HepG2 (cell line): ENCODE results near the gene CCN6. TPM values are rescaled to one million over a fixed set of nuclear protein-coding genes. Genes with fewer than 3 reads are reported as not detected.

Experiments
- FIP1L1 ChIP-seq: fragments of 200-400 bp; formaldehyde crosslinking; IDR thresholded peaks from 2 replicates; pipeline ENCODE4 v1.6.1; 2018; ENCODE audit warnings: low read depth, mild to moderate bottlenecking, low read length, moderate library complexity, borderline replicate concordance; ENCODE audit not compliant: insufficient read depth
- FOXM1 ChIP-seq: sonication (generic); formaldehyde crosslinking; IDR thresholded peaks from 2 replicates; pipeline ENCODE4 v1.5.0; 2020; ENCODE audit warnings: missing genetic modification reagents
- HNRNPH1 ChIP-seq: fragments of 200-400 bp; formaldehyde crosslinking; optimal IDR thresholded peaks from 2 replicates; pipeline ENCODE3; 2017; ENCODE audit warnings: mild to moderate bottlenecking, low read depth, low read length
- KDM5A ChIP-seq: fragments of 200-600 bp; sonication (generic); IDR thresholded peaks from 2 replicates; pipeline ENCODE4 v1.7.0; 2018; ENCODE audit warnings: antibody characterized with exemption, mild to moderate bottlenecking, low read length, borderline replicate concordance
- PHF5A ChIP-seq: IDR thresholded peaks from one replicate; pipeline ENCODE4 v1.6.1; 2018; ENCODE audit warnings: low read depth, missing genetic modification reagents; ENCODE audit not compliant: unreplicated experiment
- SP5 ChIP-seq: IDR thresholded peaks from 2 replicates; pipeline ENCODE4 v1.6.1; 2016; ENCODE audit warnings: low read depth, borderline replicate concordance
- TMF1 ChIP-seq: sonication (generic); formaldehyde crosslinking; IDR thresholded peaks from 2 replicates; pipeline ENCODE4 v1.8.1; 2022; ENCODE audit warnings: low read depth, missing genetic modification reagents
- ZNF549 ChIP-seq: sonication (generic); formaldehyde crosslinking; IDR thresholded peaks from 2 replicates; pipeline ENCODE4 v1.5.0; 2020; ENCODE audit warnings: missing genetic modification reagents
- ZNF878 ChIP-seq: sonication (generic); formaldehyde crosslinking; IDR thresholded peaks from 2 replicates; pipeline ENCODE4 v1.8.1; 2023; ENCODE audit warnings: mild to moderate bottlenecking, missing genetic modification reagents, moderate library complexity
- polyA plus RNA-seq, 8 experiments: library from polyadenylated mRNA; depleted of rRNA in 3 of 8; stranded (reverse) in 7 of 8; unstranded in 1 of 8; fragments of >200 nt; fragmentation: Illumina TruSeq in 4 of 8; extraction: Trizol in 4 of 8; gene quantifications; 2 replicates each; pipeline versions ENCODE4 v1.2.1 to v1.2.3, GENCODE V29; 2011 to 2016; ENCODE audit warnings: low read depth in 4 of 8, missing spikeins in 1 of 8, mixed read lengths in 1 of 8; ENCODE audit not compliant: insufficient read depth in 1 of 8
- total RNA-seq, 5 experiments: library from RNA; depleted of rRNA; stranded (reverse); fragments of >200 nt; fragmentation: Illumina TruSeq; extraction: Trizol; gene quantifications; 2 replicates each; pipeline ENCODE4 v1.2.3, GENCODE V29; 2016; ENCODE audit warnings: low read depth in 1 of 5
- TF ChIP-seq, protein P1 (sequence below): sonication (generic); formaldehyde crosslinking; IDR thresholded peaks from 2 replicates; pipeline ENCODE4 v1.8.1; 2023; ENCODE audit warnings: mild to moderate bottlenecking, missing genetic modification reagents
- TF ChIP-seq, protein P2 (sequence below): sonication (generic); formaldehyde crosslinking; IDR thresholded peaks from 2 replicates; pipeline ENCODE4; 2020; ENCODE audit warnings: missing genetic modification reagents, mild to moderate bottlenecking, borderline replicate concordance
- TF ChIP-seq, protein P3 (sequence below), 2 experiments: sonication (generic) in 1 of 2; formaldehyde crosslinking in 1 of 2; IDR thresholded peaks; 2 replicates each; pipeline versions ENCODE4 v1.5.1 to v1.6.1; 2011 to 2020; ENCODE audit warnings: borderline replicate concordance in 1 of 2, low read depth in 1 of 2, low read length in 1 of 2, mild to moderate bottlenecking in 1 of 2, missing genetic modification reagents in 1 of 2, moderate library complexity in 1 of 2
- TF ChIP-seq, protein P4 (sequence below): sonication (generic); formaldehyde crosslinking; IDR thresholded peaks from 2 replicates; pipeline ENCODE4 v1.4.0; 2020; ENCODE audit warnings: mild to moderate bottlenecking, missing genetic modification reagents
- TF ChIP-seq, protein P5 (sequence below): IDR thresholded peaks from 2 replicates; pipeline ENCODE4 v1.6.1; 2016; ENCODE audit warnings: mild to moderate bottlenecking

Gene CCN6
- total and polyA plus RNA-seq, 2 of the 13 experiments (the other 11 are each of a cell fraction or from before 2014, with no cell fraction given), result not detected

DNA sequence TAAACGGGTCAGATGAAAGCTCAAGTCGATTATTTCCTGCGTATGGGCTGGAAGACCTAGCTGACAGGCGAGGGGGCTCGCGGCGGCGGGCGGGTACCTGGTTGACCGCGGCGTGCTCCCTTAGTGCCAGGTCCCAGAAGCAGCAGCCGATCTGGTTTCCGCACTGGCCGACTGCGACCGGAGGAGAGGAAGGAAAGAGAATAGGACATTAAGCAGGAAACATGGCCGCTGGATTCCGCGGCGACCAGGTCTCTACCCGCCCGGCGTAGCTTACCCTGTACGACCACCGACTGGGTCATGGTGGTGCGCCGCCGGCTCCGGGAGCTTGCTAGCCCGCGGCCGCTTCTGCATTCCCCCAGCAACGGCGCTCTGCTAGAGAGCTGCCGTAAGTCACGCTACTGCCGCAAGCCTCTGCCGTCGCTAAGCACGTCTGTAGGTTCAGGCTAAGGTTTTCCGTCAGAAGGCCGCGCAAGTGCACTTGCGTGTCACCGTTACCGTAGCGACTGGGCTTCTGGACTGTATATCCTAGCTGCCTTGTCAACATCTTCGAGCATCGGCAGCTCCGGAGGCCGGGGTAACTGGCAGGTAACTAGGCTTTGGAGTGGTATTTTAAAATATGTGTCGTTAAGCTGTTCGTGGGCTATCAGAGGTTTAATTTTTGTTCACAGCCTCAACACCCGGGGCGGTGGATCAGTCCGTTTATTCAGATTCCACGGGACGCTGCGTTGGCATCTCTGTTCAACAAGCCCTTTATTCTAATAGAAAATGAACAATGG, 33.4 kb downstream of the CCN6 start, which contains the start of the genes FAM229B and TUBE1 (continued):
- TF ChIP-seq PHF5A (no peak), HNRNPH1 (peak; percentile 95), ZNF549 (no peak), SP5 (CRISPR knock-in tag) (no peak), FIP1L1 (no peak), ZNF878 (no peak), KDM5A (peak; percentile 67; the same call in 1 of the 2 replicates), FOXM1 (no peak), TMF1 (CRISPR knock-in tag) (peak; percentile 58; the same call in 1 of the 2 replicates)
- TF ChIP-seq, protein P1, sequence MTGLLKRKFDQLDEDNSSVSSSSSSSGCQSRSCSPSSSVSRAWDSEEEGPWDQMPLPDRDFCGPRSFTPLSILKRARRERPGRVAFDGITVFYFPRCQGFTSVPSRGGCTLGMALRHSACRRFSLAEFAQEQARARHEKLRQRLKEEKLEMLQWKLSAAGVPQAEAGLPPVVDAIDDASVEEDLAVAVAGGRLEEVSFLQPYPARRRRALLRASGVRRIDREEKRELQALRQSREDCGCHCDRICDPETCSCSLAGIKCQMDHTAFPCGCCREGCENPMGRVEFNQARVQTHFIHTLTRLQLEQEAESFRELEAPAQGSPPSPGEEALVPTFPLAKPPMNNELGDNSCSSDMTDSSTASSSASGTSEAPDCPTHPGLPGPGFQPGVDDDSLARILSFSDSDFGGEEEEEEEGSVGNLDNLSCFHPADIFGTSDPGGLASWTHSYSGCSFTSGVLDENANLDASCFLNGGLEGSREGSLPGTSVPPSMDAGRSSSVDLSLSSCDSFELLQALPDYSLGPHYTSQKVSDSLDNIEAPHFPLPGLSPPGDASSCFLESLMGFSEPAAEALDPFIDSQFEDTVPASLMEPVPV (CRISPR knock-in tag), result peak; percentile 86
- TF ChIP-seq, protein P2, sequence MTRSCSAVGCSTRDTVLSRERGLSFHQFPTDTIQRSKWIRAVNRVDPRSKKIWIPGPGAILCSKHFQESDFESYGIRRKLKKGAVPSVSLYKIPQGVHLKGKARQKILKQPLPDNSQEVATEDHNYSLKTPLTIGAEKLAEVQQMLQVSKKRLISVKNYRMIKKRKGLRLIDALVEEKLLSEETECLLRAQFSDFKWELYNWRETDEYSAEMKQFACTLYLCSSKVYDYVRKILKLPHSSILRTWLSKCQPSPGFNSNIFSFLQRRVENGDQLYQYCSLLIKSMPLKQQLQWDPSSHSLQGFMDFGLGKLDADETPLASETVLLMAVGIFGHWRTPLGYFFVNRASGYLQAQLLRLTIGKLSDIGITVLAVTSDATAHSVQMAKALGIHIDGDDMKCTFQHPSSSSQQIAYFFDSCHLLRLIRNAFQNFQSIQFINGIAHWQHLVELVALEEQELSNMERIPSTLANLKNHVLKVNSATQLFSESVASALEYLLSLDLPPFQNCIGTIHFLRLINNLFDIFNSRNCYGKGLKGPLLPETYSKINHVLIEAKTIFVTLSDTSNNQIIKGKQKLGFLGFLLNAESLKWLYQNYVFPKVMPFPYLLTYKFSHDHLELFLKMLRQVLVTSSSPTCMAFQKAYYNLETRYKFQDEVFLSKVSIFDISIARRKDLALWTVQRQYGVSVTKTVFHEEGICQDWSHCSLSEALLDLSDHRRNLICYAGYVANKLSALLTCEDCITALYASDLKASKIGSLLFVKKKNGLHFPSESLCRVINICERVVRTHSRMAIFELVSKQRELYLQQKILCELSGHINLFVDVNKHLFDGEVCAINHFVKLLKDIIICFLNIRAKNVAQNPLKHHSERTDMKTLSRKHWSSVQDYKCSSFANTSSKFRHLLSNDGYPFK (CRISPR knock-in tag), result peak; percentile 87; the same call in 1 of the 2 replicates
- TF ChIP-seq, protein P3, sequence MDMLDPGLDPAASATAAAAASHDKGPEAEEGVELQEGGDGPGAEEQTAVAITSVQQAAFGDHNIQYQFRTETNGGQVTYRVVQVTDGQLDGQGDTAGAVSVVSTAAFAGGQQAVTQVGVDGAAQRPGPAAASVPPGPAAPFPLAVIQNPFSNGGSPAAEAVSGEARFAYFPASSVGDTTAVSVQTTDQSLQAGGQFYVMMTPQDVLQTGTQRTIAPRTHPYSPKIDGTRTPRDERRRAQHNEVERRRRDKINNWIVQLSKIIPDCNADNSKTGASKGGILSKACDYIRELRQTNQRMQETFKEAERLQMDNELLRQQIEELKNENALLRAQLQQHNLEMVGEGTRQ (IDR thresholded peaks at IDR 0.05; ENCODE audit: low read depth, low read length), result no peak
- TF ChIP-seq, protein P3 (CRISPR knock-in tag; IDR thresholded peaks at IDR 0.05; ENCODE audit: borderline replicate concordance), result no peak
- TF ChIP-seq, protein P4, sequence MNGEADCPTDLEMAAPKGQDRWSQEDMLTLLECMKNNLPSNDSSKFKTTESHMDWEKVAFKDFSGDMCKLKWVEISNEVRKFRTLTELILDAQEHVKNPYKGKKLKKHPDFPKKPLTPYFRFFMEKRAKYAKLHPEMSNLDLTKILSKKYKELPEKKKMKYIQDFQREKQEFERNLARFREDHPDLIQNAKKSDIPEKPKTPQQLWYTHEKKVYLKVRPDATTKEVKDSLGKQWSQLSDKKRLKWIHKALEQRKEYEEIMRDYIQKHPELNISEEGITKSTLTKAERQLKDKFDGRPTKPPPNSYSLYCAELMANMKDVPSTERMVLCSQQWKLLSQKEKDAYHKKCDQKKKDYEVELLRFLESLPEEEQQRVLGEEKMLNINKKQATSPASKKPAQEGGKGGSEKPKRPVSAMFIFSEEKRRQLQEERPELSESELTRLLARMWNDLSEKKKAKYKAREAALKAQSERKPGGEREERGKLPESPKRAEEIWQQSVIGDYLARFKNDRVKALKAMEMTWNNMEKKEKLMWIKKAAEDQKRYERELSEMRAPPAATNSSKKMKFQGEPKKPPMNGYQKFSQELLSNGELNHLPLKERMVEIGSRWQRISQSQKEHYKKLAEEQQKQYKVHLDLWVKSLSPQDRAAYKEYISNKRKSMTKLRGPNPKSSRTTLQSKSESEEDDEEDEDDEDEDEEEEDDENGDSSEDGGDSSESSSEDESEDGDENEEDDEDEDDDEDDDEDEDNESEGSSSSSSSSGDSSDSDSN (CRISPR knock-in tag), result peak; percentile 94
- TF ChIP-seq, protein P5, sequence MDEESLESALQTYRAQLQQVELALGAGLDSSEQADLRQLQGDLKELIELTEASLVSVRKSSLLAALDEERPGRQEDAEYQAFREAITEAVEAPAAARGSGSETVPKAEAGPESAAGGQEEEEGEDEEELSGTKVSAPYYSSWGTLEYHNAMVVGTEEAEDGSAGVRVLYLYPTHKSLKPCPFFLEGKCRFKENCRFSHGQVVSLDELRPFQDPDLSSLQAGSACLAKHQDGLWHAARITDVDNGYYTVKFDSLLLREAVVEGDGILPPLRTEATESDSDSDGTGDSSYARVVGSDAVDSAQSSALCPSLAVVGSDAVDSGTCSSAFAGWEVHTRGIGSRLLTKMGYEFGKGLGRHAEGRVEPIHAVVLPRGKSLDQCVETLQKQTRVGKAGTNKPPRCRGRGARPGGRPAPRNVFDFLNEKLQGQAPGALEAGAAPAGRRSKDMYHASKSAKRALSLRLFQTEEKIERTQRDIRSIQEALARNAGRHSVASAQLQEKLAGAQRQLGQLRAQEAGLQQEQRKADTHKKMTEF (CRISPR knock-in tag), result peak; percentile 90
